T-helper 17 cell (primary cell): ENCODE measurements around the gene IPO9. TPM values are rescaled to one million over a fixed set of nuclear protein-coding genes. Genes with fewer than 3 reads are reported as not detected.
A peak's percentile ranks its signal among the peaks of the same experiment; 100 is the strongest.
"Not testable (repeated sequence)": the region's sequence is repeated elsewhere in the genome, so short reads cannot be mapped to it uniquely, and the experiment has no call there.

Source experiments
- ATAC-seq: fragments of 150-1000 bp; cut with Tn5 transposase; 2 replicates; pipeline ENCODE4 v1.10.0; 2021; ENCODE audit warnings: mild to moderate bottlenecking, moderate library complexity
- DNase-seq, 3 donors: peaks; one replicate each; pipeline versions ENCODE4 v3.0.0 to v3.0.0-alpha.2; 2020 to 2021
- H3K9me3 ChIP-seq: one replicate; pipeline ENCODE4 v1.7.0; 2013; ENCODE audit warnings: low read length, mild to moderate bottlenecking; ENCODE audit not compliant: control insufficient read depth, poor library complexity, severe bottlenecking
- H3K27ac Mint-ChIP-seq: one replicate; pipeline ENCODE4 v1.8.0; 2022; ENCODE audit warnings: mild to moderate bottlenecking, moderate library complexity, mixed read lengths
- H3K27me3 Mint-ChIP-seq: one replicate; pipeline ENCODE4 v1.8.0; 2022; ENCODE audit warnings: mixed read lengths
- H3K36me3 Mint-ChIP-seq: one replicate; pipeline ENCODE4 v1.8.0; 2022; ENCODE audit warnings: low read depth, mixed read lengths
- H3K4me1 Mint-ChIP-seq: one replicate; pipeline ENCODE4 v1.8.0; 2022; ENCODE audit warnings: mild to moderate bottlenecking, mixed read lengths
- H3K4me3 Mint-ChIP-seq: one replicate; pipeline ENCODE4 v1.8.0; 2022; ENCODE audit warnings: mild to moderate bottlenecking, moderate library complexity, mixed read lengths
- total RNA-seq, 4 donors: library from RNA in 2 of 4; stranded (reverse) in 2 of 4; gene quantifications; one replicate each; pipeline ENCODE4 v1.2.3 and lab custom pipeline; 2022 to 2026

IPO9 gene
- total RNA-seq, 2 donors from 2014 or later = 24.0 to 29.3 TPM

DNA sequence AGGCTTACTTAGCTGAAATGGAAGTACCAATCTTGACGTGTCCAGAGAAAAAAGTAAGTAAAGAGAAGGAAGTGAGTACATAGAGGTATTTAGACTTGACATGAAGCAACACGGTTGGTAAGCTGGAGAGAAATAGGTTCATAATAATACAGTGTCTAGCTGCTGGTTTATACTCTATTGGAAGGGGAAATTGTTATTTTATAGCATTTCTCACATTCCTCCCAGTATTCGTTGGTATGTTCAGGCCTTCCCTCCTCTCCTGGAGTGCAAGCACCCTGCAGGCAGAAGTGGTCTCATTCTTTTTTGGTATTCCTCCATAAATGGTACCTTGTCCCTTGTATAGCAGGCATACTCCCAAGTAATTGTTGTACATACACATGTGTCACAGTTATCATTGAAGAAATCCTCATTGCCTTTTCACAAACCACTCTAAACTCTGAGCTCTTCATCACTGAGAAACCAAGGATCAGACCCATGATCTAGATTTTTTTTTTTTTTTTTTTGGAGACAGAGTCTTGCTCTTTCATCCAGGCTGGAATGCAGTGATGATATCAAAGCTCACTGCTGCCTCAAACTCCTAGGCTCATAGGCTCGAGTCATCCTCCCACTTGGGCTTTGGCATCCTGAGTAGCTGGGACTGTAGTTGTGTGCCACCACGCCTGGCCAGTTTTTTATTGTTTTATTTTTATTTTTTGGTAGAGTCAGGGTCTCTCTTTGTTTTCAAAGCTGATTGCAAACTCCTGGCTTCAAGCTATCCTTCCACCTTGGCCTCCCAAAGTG, 9.8 kb upstream of the IPO9 start:
- no peak overlapping the region for H3K27ac Mint-ChIP-seq
- H3K27me3 Mint-ChIP-seq = no peaks in the 10 kb centered on the region
- no peak overlapping the region for H3K4me3 Mint-ChIP-seq
- peaks cover 7% of the 10 kb centered on the region for H3K36me3 Mint-ChIP-seq
- ATAC-seq (no peak), DNase-seq (no peak)
- H3K4me1 Mint-ChIP-seq = no peaks in the 10 kb centered on the region
- no peaks in the 10 kb centered on the region for H3K9me3 ChIP-seq

DNA sequence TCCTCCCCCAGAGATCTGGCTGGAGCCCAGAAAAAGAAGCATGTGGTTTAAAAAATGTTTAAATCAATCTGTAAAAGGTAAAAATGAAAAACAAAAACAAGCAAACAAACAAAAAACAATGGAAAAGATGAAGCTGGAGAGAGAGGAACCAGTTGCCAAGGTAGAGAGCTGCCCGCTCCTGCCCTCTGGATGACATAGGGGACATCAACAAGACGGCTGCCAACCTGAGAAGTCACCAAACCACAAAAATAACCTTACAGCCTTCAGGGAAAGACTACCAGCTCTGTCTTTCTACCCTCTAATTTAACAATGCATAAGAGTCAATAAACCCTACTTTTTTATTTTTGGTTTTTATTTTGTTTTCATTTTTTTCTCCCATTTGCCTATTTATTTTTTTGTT, 8.5 kb upstream of the IPO9 start:
- no peak overlapping the region for H3K4me3 Mint-ChIP-seq
- H3K9me3 ChIP-seq = no peaks in the 10 kb centered on the region
- DNase-seq (no peak), ATAC-seq (no peak)
- no peaks in the 10 kb centered on the region for H3K4me1 Mint-ChIP-seq
- no peak overlapping the region for H3K27ac Mint-ChIP-seq
- H3K36me3 Mint-ChIP-seq = peaks cover 5% of the 10 kb centered on the region
- H3K27me3 Mint-ChIP-seq = no peaks in the 10 kb centered on the region

DNA sequence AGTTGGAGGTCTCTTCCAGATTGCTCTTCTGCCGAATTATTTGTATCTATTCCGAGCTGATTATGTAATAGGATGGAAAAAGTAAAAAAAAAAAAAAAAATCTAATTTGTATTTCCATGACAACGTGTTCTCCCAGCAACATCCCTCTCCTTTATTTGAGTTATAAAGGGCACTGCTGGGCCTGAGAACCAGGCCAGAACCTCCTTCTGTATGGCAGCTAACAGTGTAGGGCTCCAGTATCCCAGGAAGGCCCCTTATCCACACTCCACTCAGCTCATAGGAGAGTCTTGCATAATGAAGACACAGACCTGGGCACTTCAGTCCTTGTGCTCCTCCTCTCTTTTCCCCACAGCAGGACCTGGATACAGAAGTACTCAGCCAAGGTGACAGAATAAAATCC, 3.7 kb upstream of the IPO9 start:
- ATAC-seq = no peak
- Mint-ChIP-seq H3K27ac (no peak overlapping the region), H3K4me3 (no peak overlapping the region), H3K4me1 (peaks cover 15% of the 10 kb centered on the region), H3K27me3 (no peaks in the 10 kb centered on the region), H3K36me3 (peaks cover 4% of the 10 kb centered on the region)
- no peaks in the 10 kb centered on the region for H3K9me3 ChIP-seq
- DNase-seq = no peak

DNA sequence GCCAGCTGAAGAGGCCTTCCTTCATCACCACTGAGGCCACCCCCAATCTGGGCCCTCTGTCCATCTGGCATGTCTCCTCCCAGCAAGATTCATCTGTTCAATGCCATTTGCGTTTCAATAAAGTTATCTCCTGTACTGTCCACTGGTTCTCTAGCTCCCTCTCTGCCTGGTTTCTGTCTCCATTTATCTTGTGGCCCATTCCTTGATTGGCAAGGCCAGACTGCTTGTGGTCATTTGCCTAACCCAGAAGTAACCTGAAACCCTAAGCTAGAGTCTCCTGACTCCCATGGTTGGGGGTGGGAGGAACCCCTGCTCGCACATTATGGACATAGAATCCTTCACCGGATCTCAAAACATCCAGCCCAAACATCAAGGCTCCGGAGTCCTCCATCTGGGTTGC, 2.1 kb upstream of the IPO9 start:
- no peaks in the 10 kb centered on the region for H3K9me3 ChIP-seq
- ATAC-seq (no peak), DNase-seq (no peak)
- H3K36me3 Mint-ChIP-seq = peaks cover 2% of the 10 kb centered on the region
- no peak overlapping the region for H3K27ac Mint-ChIP-seq
- peaks cover 28% of the 10 kb centered on the region for H3K4me1 Mint-ChIP-seq
- H3K4me3 Mint-ChIP-seq = no peak overlapping the region
- no peaks in the 10 kb centered on the region for H3K27me3 Mint-ChIP-seq

GRCh38 chr1:201827321-201828216, 1.4 kb upstream of the IPO9 start:
- no peak for DNase-seq
- peaks cover 28% of the 10 kb centered on the region for H3K4me1 Mint-ChIP-seq
- H3K27me3 Mint-ChIP-seq = no peaks in the 10 kb centered on the region
- H3K4me3 Mint-ChIP-seq = no peak overlapping the region
- H3K36me3 Mint-ChIP-seq = peaks cover 2% of the 10 kb centered on the region
- no peak overlapping the region for H3K27ac Mint-ChIP-seq
- no peak for ATAC-seq
- no peaks in the 10 kb centered on the region for H3K9me3 ChIP-seq

GRCh38 chr1:201828217-201828819, 639 bp upstream of the IPO9 start:
- Mint-ChIP-seq H3K27ac (peak overlapping the region; percentile 97), H3K4me1 (peaks cover 28% of the 10 kb centered on the region), H3K36me3 (peaks cover 2% of the 10 kb centered on the region), H3K4me3 (no peak overlapping the region), H3K27me3 (no peaks in the 10 kb centered on the region)
- no peaks in the 10 kb centered on the region for H3K9me3 ChIP-seq
- DNase-seq (no peak), ATAC-seq (no peak)

GRCh38 chr1:201831371-201831770, 2.4 kb downstream of the IPO9 start:
- Mint-ChIP-seq H3K4me1 (peaks cover 37% of the 10 kb centered on the region), H3K27ac (no peak overlapping the region), H3K27me3 (no peaks in the 10 kb centered on the region), H3K36me3 (peaks cover 5% of the 10 kb centered on the region), H3K4me3 (no peak overlapping the region)
- H3K9me3 ChIP-seq = no peaks in the 10 kb centered on the region
- no peak for ATAC-seq
- no peak for DNase-seq

GRCh38 chr1:201834621-201835020, 5.7 kb downstream of the IPO9 start:
- Mint-ChIP-seq H3K4me3 (no peak overlapping the region), H3K27ac (no peak overlapping the region), H3K4me1 (peaks cover 35% of the 10 kb centered on the region), H3K36me3 (peaks cover 2% of the 10 kb centered on the region), H3K27me3 (no peaks in the 10 kb centered on the region)
- ATAC-seq (no peak), DNase-seq (no peak)
- no peaks in the 10 kb centered on the region for H3K9me3 ChIP-seq

- Mint-ChIP-seq H3K27ac (no peak overlapping the region), H3K4me3 (no peak overlapping the region), H3K4me1 (peaks cover 25% of the 10 kb centered on the region), H3K27me3 (no peaks in the 10 kb centered on the region), H3K36me3 (peaks cover 2% of the 10 kb centered on the region)
- no peak for ATAC-seq
- no peaks in the 10 kb centered on the region for H3K9me3 ChIP-seq
- no peak for DNase-seq
These were observed 9.4 kb downstream of the IPO9 start for GRCh38 chr1:201838381-201838780.

DNA sequence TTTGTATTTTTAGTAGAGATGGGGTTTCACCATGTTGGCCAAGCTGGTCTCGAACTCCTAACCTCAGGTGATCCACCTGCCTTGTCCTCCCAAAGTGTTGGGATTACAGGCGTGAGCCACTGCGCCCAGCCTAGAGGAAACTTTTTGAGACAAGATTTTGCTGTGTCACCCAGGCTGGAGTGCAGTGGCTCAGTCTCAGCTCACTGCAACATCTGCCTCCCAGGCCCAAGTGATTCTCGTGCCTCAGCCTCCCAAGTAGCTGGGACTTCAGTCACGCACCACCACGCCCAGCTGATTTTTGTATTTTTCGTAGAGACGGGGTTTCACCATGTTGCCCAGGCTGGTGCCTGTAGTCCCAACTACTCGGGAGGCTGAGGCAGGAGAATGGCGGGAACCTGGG, 10.1 kb downstream of the IPO9 start:
- not testable (repeated sequence) for H3K36me3 Mint-ChIP-seq, H3K4me3 Mint-ChIP-seq, ATAC-seq, DNase-seq, H3K27me3 Mint-ChIP-seq, H3K9me3 ChIP-seq, H3K27ac Mint-ChIP-seq
- peaks cover 24% of the 10 kb centered on the region for H3K4me1 Mint-ChIP-seq

DNA sequence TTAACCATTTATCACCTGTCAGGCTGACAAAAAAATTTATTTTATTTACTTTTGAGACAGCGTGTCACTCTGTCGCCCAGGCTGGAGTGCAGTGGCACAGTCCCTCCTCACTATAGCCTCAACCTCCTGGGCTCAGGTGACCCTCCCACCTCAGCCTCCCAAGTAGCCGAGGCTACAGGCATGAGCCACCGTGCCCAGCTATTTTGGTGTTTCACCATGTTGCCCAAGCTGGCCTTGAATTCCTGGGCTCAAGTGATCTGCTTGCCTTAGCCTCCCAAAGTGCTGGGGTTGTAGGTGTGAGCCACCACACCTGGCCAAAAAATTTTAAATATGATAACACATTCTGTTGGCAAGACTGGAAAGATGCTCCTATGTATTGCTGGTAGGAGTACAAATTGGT, 11.1 kb downstream of the IPO9 start:
- Mint-ChIP-seq H3K4me1 (peaks cover 18% of the 10 kb centered on the region), H3K36me3 (peaks cover 2% of the 10 kb centered on the region), H3K27me3 (no peaks in the 10 kb centered on the region), H3K4me3 (no peak overlapping the region), H3K27ac (peak overlapping the region; percentile 54)
- DNase-seq = no peak
- ATAC-seq = no peak
- H3K9me3 ChIP-seq = no peaks in the 10 kb centered on the region

- H3K27ac Mint-ChIP-seq = peak overlapping the region; percentile 54
These were observed 11.5 kb downstream of the IPO9 start for GRCh38 chr1:201840490-201840889.

DNA sequence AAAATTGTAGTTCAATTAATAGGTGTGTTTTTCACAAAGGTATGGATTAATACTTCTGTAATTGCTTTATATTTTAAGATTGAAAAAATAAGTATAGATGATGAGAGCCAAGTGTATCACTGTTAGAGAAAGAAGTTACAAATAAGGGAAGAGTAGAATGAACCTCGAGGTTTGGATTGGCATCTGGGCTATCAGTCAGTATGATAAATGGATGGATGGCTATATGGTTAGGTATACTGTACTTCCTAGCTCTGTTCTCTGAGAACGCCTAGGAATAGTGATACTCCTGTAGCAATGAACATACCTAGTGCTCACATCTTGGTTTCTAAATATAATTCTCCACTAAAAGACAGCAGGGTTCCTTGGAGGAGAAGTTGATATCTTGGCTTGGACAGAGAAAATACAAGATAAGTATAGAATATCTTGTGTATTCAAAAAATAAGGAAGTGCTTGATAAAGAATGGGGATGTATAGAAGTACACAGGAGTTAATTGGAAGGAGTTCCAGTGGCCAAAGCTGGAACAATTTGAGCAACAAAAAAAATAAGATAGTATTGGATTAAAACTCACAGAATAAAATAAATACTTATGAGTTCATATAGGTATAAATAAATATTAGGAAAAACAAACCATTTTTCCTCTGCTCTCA, 12.4 kb downstream of the IPO9 start:
- H3K9me3 ChIP-seq = no peaks in the 10 kb centered on the region
- Mint-ChIP-seq H3K27me3 (no peaks in the 10 kb centered on the region), H3K27ac (peak overlapping the region; percentile 54), H3K4me3 (no peak overlapping the region), H3K4me1 (peaks cover 20% of the 10 kb centered on the region), H3K36me3 (no peaks in the 10 kb centered on the region)
- no peak for DNase-seq
- no peak for ATAC-seq

More at GRCh38 chr1:201840490-201840889, 11.5 kb downstream of the IPO9 start:
- DNase-seq (no peak), ATAC-seq (no peak)
- Mint-ChIP-seq H3K4me3 (no peak overlapping the region), H3K36me3 (no peaks in the 10 kb centered on the region), H3K27me3 (no peaks in the 10 kb centered on the region), H3K4me1 (peaks cover 18% of the 10 kb centered on the region)
- H3K9me3 ChIP-seq = no peaks in the 10 kb centered on the region
